Gastrocnemius medialis (tissue), 4 donors: Measurements from ENCODE around the gene DEK.

Experiments
- POLR2A ChIP-seq, 2 donors: fragments of 450-650 bp; IDR thresholded peaks; one replicate each; pipeline ENCODE4 v1.6.1; 2017; ENCODE audit warnings: antibody characterized with exemption in 2 of 2, mild to moderate bottlenecking in 2 of 2, moderate library complexity in 2 of 2
- TF ChIP-seq, protein P1 (sequence below), 5 experiments: fragments of 450-650 bp in 3 of 5; fragments of 200-600 bp in 2 of 5; sonication (generic) in 2 of 5; IDR thresholded peaks in 4 of 5; conservative IDR thresholded peaks in 1 of 5; 1 replicate in 4 of 5; 2 replicates in 1 of 5; pipeline ENCODE4 v1.5.1; 2016 to 2019; ENCODE audit warnings: antibody characterized with exemption in 5 of 5, mild to moderate bottlenecking in 3 of 5, moderate library complexity in 3 of 5

DNA sequence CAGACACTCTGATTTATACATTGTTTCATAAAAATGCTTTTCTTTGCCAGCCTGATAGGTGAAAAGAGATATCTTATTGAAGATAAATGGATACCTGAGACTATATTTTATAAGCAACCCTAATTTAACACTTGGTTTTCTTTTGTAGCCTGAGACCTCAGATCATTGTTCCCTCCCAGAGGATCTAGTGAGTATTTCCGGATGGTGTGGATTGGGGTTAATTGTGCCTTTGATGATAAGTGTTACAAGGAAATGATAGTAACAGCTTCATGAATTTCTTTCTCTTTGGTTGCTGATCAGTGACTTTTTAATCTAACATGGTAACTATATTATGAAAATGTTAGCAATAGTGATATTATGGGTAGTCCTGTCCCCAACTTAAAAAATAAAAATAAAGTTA lies 78.7 kb downstream of the DEK start:
- TF ChIP-seq POLR2A (IDR thresholded peaks at IDR 0.05) = no peak
- TF ChIP-seq, protein P1, sequence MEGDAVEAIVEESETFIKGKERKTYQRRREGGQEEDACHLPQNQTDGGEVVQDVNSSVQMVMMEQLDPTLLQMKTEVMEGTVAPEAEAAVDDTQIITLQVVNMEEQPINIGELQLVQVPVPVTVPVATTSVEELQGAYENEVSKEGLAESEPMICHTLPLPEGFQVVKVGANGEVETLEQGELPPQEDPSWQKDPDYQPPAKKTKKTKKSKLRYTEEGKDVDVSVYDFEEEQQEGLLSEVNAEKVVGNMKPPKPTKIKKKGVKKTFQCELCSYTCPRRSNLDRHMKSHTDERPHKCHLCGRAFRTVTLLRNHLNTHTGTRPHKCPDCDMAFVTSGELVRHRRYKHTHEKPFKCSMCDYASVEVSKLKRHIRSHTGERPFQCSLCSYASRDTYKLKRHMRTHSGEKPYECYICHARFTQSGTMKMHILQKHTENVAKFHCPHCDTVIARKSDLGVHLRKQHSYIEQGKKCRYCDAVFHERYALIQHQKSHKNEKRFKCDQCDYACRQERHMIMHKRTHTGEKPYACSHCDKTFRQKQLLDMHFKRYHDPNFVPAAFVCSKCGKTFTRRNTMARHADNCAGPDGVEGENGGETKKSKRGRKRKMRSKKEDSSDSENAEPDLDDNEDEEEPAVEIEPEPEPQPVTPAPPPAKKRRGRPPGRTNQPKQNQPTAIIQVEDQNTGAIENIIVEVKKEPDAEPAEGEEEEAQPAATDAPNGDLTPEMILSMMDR (IDR thresholded peaks at IDR 0.05 in 4 of 5, conservative IDR thresholded peaks at IDR 0.05 in 1 of 5) = no peak
